Measurements from ENCODE around the gene DEFB124. TPM values are rescaled to one million over a fixed set of nuclear protein-coding genes. Genes with fewer than 3 reads are reported as not detected.
"Not testable (repeated sequence)": the region's sequence is repeated elsewhere in the genome, so short reads cannot be mapped to it uniquely, and the experiment has no call there.

The DEFB124 gene
- total RNA-seq, 4 donors from 2014 or later, result not detected

- Histone ChIP-seq H3K27me3 (no peaks in the 10 kb centered on the region), H3K4me3 (no peak within 1 kb of the TSS), H3K36me3 (no peaks in the 10 kb centered on the region), H3K4me1 (no peaks in the 10 kb centered on the region), H3K9me3 (peaks cover 0 to 4% (median 0%) of the 10 kb centered on the region in 4 donors), H3K27ac (no peak within 1 kb of the TSS)
- no peak for DNase-seq (ENCODE audit: low spot score in 2 of 2)
- TF ChIP-seq CTCF (IDR thresholded peaks at IDR 0.05) (no peak), POLR2A (IDR thresholded peaks at IDR 0.05) (no peak), EP300 (IDR thresholded peaks at IDR 0.05) (no peak)
- WGBS, 2 donors, result 79 to 80% methylated on average over 16 of the region's 16 CpGs
Measured at GRCh38 chr20:31440012-31440659, 34.8 kb downstream of the DEFB124 start, which contains the start of gene DEFB123. DEFB123 (plus strand) TSS chr20:31440632; CDS start chr20:31440699, 67 bp downstream.

GRCh38 chr20:31430568-31431115 is 44.3 kb downstream of the DEFB124 start:
- no peak for TF ChIP-seq POLR2A (IDR thresholded peaks at IDR 0.05)
- WGBS, 2 donors, result 59 to 67% methylated on average over 4 of the region's 4 CpGs
- DNase-seq (ENCODE audit: low spot score in 2 of 2), result no peak
- no peaks in the 10 kb centered on the region for H3K36me3 ChIP-seq
- no peaks in the 10 kb centered on the region for H3K4me1 ChIP-seq
- H3K27me3 ChIP-seq, result no peaks in the 10 kb centered on the region
- H3K4me3 ChIP-seq, result no peak overlapping the region
- H3K27ac ChIP-seq, result no peak overlapping the region
- H3K9me3 ChIP-seq, result peaks cover 0 to 16% (median 0%) of the 10 kb centered on the region in 4 donors

- not testable (repeated sequence) for H3K4me3 ChIP-seq
- whole genome bisulfite sequencing, 2 donors, result 90 to 95% methylated on average over 18 of the region's 31 CpGs
Measured at GRCh38 chr20:31427576-31427975, 47.4 kb downstream of the DEFB124 start.

GRCh38 chr20:31426891-31427551 is 47.9 kb downstream of the DEFB124 start:
- DNase-seq (ENCODE audit: low spot score in 2 of 2); H3K27me3 ChIP-seq: not testable (repeated sequence)

More at GRCh38 chr20:31427576-31427975, 47.4 kb downstream of the DEFB124 start:
- H3K9me3 ChIP-seq, result peaks cover 0 to 16% (median 0%) of the 10 kb centered on the region in 4 donors
- H3K36me3 ChIP-seq; H3K27me3 ChIP-seq; H3K4me1 ChIP-seq; H3K27ac ChIP-seq; DNase-seq (ENCODE audit: low spot score in 2 of 2): not testable (repeated sequence)

GRCh38 chr20:31425797-31426196 is 49.1 kb downstream of the DEFB124 start:
- H3K27ac ChIP-seq, result no peak overlapping the region
- H3K36me3 ChIP-seq, result no peaks in the 10 kb centered on the region
- no peak for DNase-seq (ENCODE audit: low spot score in 2 of 2)
- no peak overlapping the region for H3K4me3 ChIP-seq
- H3K4me1 ChIP-seq, result no peaks in the 10 kb centered on the region
- H3K9me3 ChIP-seq, result peaks cover 0 to 16% (median 0%) of the 10 kb centered on the region in 4 donors
- TF ChIP-seq POLR2A (IDR thresholded peaks at IDR 0.05) (no peak), CTCF (IDR thresholded peaks at IDR 0.05) (no peak), EP300 (IDR thresholded peaks at IDR 0.05) (no peak)
- H3K27me3 ChIP-seq, result no peaks in the 10 kb centered on the region

More at GRCh38 chr20:31426891-31427551, 47.9 kb downstream of the DEFB124 start:
- not testable (repeated sequence) for H3K27ac ChIP-seq, H3K36me3 ChIP-seq, H3K4me1 ChIP-seq, H3K4me3 ChIP-seq
- 100% methylated on average over 1 of the region's 48 CpGs; no CpG with 5 or more reads in 1 of the 2 donors for WGBS, 2 donors
- peaks cover 0 to 16% (median 0%) of the 10 kb centered on the region in 4 donors for H3K9me3 ChIP-seq

- Histone ChIP-seq H3K4me1 (no peaks in the 10 kb centered on the region), H3K27me3 (no peaks in the 10 kb centered on the region), H3K36me3 (no peaks in the 10 kb centered on the region), H3K27ac (no peak overlapping the region), H3K9me3 (peaks cover 0 to 4% (median 0%) of the 10 kb centered on the region in 4 donors), H3K4me3 (no peak overlapping the region)
- 76 to 84% methylated on average over 7 of the region's 7 CpGs for WGBS, 2 donors
- DNase-seq (ENCODE audit: low spot score in 2 of 2), result no peak
- no peak for TF ChIP-seq POLR2A (IDR thresholded peaks at IDR 0.05)
- TF ChIP-seq CTCF (IDR thresholded peaks at IDR 0.05), result no peak
- no peak for TF ChIP-seq EP300 (IDR thresholded peaks at IDR 0.05)
Measured at GRCh38 chr20:31418307-31418706, 56.6 kb downstream of the DEFB124 start.

Data from tibial nerve (tissue), 4 donors.